Right ventricle myocardium inferior (tissue), 1 donor: ENCODE measurements around the gene OR2M5. TPM values are rescaled to one million over a fixed set of nuclear protein-coding genes. Genes with fewer than 3 reads are reported as not detected.

Experiments
- total RNA-seq: library from RNA; stranded (reverse); fragmentation: NEBNext Ultra II Directional; extraction: Animal tissue kit (Norgen Biotek cat#: 25700); gene quantifications from one replicate; pipeline ENCODE4 v1.2.1, GENCODE V29; 2021
- donor health status: DM: no; HTN: yes; CAD: no; lungs with severe emphysema.

OR2M5 gene
- total RNA-seq, 1 donor from 2014 or later, result not detected

Other genes starting within 250 kb of the OR2M5 start
- gene OR2W3, start 249.6 kb upstream of the OR2M5 start, total RNA-seq, result not detected
- not detected for gene OR2T8, start 224.9 kb upstream of the OR2M5 start, total RNA-seq
- gene OR2AJ1, start 220.3 kb upstream of the OR2M5 start, total RNA-seq, result not detected
- not detected for gene OR2L8, start 196.3 kb upstream of the OR2M5 start, total RNA-seq
- gene OR2AK2, start 179.9 kb upstream of the OR2M5 start, total RNA-seq, result not detected
- not detected for gene OR2L5, start 131.5 kb upstream of the OR2M5 start, total RNA-seq
- gene OR2L2, start 115.1 kb upstream of the OR2M5 start, total RNA-seq, result not detected
- gene OR2L3, start 98.3 kb upstream of the OR2M5 start, total RNA-seq, result not detected
- gene OR2L13, start 50.0 kb upstream of the OR2M5 start, total RNA-seq, result not detected
- not detected for gene OR2M2, start 29.7 kb downstream of the OR2M5 start, total RNA-seq
- not detected for gene OR2M3, start 52.1 kb downstream of the OR2M5 start, total RNA-seq
- not detected for gene OR2M4, start 86.3 kb downstream of the OR2M5 start, total RNA-seq
- not detected for gene OR2T33, start 132.8 kb downstream of the OR2M5 start, total RNA-seq
- gene OR2T12, start 158.3 kb downstream of the OR2M5 start, total RNA-seq, result not detected
- not detected for gene OR2M7, start 179.4 kb downstream of the OR2M5 start, total RNA-seq
- not detected for gene OR14C36, start 203.6 kb downstream of the OR2M5 start, total RNA-seq
- gene OR2T4, start 216.5 kb downstream of the OR2M5 start, total RNA-seq, result not detected
- not detected for gene OR2T6, start 230.6 kb downstream of the OR2M5 start, total RNA-seq